Stimulated activated CD8-positive, alpha-beta memory T cell treated with anti-CD3 and anti-CD28 coated beads, Interleukin-4, amount 100 ng/mL, for 4 hours (primary cell): ENCODE results near the gene GUCA1A.
"Not testable (repeated sequence)": the region's sequence is repeated elsewhere in the genome, so short reads cannot be mapped to it uniquely, and the experiment has no call there.

ENCODE experiments used
- DNase-seq, 2 donors: peaks; one replicate each; pipeline ENCODE4 v3.0.0-alpha.2; 2020; ENCODE audit warnings: low read depth in 2 of 2, low spot score in 1 of 2

Gene GUCA1A

GRCh38 chr6:42171813-42172581 lies 1.2 kb upstream of the GUCA1A start:
- no peak for DNase-seq

- no peak for DNase-seq
Measured at GRCh38 chr6:42175860-42176259, 2.7 kb downstream of the GUCA1A start.

- no peak for DNase-seq
Measured at GRCh38 chr6:42176981-42177380, 3.8 kb downstream of the GUCA1A start.

DNA sequence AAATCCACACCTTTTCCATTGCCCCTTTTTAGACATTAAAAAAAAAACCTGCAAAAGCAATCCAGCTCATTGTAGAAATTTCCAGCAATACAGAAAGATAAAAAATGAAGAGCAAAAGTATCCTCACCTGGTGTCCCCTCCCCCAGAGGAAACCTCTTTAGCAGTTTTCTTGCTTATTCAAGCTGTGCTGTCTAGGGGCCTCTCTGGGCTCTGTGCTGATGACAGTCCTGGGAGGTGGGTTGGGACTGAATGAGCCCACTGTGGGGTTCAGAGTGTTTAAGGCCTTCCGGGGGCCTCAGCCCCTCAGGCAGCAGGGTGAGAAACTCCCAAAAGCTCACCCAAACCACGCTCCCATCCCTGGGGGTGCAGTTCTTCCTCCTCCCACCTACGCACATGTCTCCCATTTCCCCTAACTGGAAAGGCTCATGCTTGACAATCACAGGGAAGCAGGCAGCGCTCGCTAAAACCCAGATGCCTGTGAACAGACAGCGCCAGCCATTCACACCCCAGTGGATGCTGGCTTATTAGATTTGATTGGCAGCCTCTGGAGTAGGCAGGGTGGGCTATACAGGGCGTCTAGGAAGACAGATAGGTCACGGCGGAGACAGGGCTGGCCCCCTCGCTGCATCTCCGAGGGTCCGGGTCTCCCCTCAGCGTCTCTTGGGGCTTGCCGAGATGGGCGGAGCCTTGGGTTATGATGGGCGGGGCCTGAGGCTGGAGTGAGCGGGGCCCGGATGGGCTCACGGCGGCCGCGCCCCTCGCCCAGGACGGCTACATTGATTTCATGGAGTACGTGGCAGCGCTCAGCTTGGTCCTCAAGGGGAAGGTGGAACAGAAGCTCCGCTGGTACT lies 4.6 kb downstream of the GUCA1A start:
- no peak for DNase-seq

- no peak for DNase-seq
Measured at GRCh38 chr6:42179261-42179944, 6.2 kb downstream of the GUCA1A start.

DNA sequence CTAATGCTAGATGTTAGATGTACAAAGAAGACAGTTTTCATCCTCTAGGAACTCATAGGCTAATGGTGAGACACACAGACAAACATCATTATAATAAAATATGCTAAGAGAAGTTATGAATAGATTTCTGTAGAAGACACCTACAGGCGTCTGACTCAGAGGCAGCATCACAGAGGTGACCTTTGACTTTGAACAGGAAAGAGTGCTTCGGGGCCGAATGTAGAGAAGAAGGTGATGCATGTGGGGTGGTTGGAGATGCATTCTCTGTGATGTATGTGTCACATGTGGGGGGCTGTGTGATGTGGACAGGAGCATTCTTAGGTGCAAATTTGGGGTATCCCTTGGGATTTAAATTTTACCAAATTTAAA lies 6.8 kb downstream of the GUCA1A start:
- DNase-seq, result no peak

GRCh38 chr6:42182101-42182500 lies 8.9 kb downstream of the GUCA1A start:
- no peak for DNase-seq

DNA sequence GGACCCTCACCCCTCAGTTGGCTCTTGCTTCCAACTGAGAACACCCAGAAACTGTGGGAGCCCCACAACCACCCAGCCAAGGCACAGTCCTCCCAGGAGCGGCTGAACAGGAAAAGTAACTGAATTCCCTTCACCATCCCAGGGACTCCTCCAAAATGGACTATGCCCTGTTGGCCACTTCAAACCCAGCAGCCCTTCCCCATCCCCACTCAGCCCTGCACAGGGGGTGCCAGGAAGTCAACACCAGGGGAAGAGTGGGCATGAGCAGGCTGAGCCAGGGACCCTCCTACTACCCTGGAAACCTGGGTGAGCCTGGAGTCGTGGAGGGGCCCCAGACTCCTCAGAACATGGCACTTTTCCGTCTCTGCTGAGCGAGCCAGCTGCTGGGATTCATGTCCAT lies 11.3 kb downstream of the GUCA1A start:
- DNase-seq, result no peak

- no peak for DNase-seq
Measured at GRCh38 chr6:42185597-42185996, 12.4 kb downstream of the GUCA1A start.

- DNase-seq, result no peak
Measured at GRCh38 chr6:42188406-42188805, 15.2 kb downstream of the GUCA1A start.

- no peak for DNase-seq
Measured at GRCh38 chr6:42190554-42191183, 17.5 kb downstream of the GUCA1A start.

DNA sequence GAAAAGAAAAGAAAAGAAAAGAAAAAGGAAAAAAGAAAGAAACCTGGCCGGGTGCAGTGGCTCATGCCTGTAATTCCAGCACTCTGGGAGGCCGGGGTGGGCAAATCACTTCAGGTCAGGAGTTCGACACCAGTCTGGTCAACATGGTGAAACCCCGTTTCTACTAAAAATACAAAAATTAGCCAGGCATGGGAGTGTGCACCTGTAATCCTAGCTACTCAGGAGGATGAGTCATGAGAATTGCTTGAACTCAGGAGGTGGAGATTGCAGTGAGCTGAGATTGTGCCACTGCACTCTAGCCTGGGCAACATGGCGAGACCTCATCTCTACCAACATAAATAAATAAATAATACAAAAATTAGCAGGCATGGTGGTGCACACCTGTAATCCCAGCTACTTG lies 19.2 kb downstream of the GUCA1A start:
- not testable (repeated sequence) for DNase-seq

DNA sequence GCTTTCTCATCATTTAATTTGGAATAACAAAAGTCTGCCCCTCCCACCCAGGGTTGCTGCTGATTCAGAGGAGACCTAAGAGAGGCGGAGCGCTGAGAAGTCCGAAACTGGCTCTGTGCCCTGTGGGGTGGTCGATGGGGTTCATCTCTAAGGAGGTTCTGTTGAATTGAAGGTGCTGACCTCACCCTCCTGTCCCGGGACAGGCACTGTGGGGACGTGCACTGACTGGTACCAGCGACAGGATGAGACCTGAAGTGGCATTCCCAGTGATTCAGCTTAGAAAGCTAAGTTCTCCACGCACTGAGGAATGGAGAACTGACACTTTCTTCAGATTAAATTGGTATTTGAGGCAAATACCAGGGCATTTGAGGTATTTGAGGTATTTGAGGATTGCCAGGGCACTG lies 20.3 kb downstream of the GUCA1A start:
- no peak for DNase-seq

DNA sequence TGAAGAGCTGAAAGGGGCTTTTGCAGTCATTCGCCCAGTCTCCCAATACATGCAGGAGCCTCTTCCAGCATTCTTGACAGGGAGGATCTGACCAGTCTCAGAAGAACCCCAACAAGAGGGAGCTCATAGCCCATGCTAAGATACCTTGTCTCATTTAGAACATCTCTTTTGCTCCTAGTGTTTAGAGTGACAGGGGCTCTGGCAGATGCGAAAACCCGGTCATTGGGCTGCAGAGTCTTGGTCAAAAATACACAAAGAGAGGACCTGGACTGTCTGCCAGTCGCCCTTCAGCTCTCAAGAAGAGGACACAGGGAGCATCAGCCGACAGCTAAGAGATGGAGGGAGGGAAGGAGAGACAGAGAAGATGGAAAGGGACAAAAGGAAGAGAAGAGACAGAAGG lies 20.9 kb downstream of the GUCA1A start:
- no peak for DNase-seq

GRCh38 chr6:42195415-42195814 lies 22.3 kb downstream of the GUCA1A start:
- no peak for DNase-seq

DNA sequence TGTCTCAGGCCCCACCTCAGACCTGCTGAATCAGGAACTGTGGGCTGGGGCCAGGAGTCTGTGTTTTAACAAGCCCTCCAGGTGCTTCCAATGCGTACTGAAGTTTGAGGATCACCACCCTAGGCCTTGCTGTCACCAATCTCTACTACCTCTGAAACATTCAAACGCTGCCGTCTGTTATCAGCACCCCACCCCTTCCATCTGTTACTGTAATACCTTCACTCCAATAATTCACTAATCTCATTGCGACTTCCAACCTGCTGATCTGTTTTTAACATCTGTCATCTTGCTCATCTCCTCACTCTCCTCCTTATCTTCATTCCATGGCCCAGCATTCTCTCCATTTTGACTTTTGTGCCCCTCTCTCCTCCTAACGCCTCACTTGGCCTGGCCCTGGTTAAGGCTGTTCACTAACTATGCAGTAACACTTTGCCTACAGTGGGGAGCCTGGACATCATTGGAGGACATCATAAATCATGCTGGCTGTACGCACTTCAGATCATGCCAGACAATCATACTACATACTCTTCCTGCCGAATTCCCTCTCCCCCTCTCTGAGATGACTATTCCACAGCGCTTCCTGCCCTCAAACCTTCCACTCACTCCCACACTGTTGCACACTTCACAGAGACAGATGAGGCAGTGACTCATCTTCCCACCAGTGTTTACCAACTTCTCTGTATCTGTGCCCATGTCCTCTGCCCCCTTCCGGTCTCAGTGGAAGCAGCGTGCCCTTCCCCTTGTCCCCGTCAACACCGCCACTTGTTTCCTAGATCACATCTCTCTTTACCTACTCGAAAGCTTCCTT lies 24.6 kb downstream of the GUCA1A start:
- no peak for DNase-seq

- DNase-seq, result no peak
Measured at GRCh38 chr6:42199106-42199981, 26.2 kb downstream of the GUCA1A start.

DNA sequence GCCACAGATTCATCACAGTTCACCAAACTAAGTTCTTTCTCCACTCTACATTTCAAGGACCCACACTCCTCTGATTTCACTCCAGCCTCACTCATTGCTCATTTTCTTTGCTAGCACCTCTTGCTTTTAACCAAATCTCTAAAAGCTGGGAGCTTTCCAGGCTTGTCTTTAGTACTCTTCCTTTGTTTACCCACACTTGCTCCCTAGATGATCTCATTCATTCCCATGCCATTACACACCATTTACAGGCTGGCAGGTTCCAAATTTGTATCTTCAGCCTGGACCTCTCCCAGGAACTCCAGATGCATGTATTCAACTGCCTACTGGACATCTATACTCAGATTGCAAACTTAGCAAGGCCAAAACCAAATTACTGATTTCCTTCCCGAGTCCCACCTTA lies 26.9 kb downstream of the GUCA1A start:
- no peak for DNase-seq

- no peak for DNase-seq
Measured at GRCh38 chr6:42201382-42201781, 28.2 kb downstream of the GUCA1A start.
